HepG2 (cell line): ENCODE data around the gene BUB1B.

Experiments used
- CBX5 ChIP-seq: sonication (generic); formaldehyde crosslinking; IDR thresholded peaks from 2 replicates; pipeline ENCODE4 v1.4.0; 2020; ENCODE audit warnings: missing genetic modification reagents, borderline replicate concordance
- FIP1L1 ChIP-seq: fragments of 200-400 bp; formaldehyde crosslinking; IDR thresholded peaks from 2 replicates; pipeline ENCODE4 v1.6.1; 2018; ENCODE audit warnings: low read depth, mild to moderate bottlenecking, low read length, moderate library complexity, borderline replicate concordance; ENCODE audit not compliant: insufficient read depth
- NR1H2 ChIP-seq: sonication (generic); formaldehyde crosslinking; IDR thresholded peaks from 2 replicates; pipeline ENCODE4 v1.8.1; 2022; ENCODE audit warnings: low read depth, missing genetic modification reagents, borderline replicate concordance
- RAD21 ChIP-seq: fragments of 450-650 bp; formaldehyde crosslinking; IDR thresholded peaks from 2 replicates; pipeline ENCODE4 v1.5.0; 2020; ENCODE audit warnings: mild to moderate bottlenecking
- RAD51 ChIP-seq: fragments of 450-650 bp; IDR thresholded peaks from 2 replicates; pipeline ENCODE4 v1.6.1; 2016; ENCODE audit warnings: borderline replicate concordance
- ZNF253 ChIP-seq: sonication (generic); formaldehyde crosslinking; IDR thresholded peaks from 2 replicates; pipeline ENCODE4 v1.8.0; 2022; ENCODE audit warnings: mild to moderate bottlenecking, missing genetic modification reagents, borderline replicate concordance
- ZNF570 ChIP-seq: sonication (generic); formaldehyde crosslinking; IDR thresholded peaks from 2 replicates; pipeline ENCODE4 v1.4.0; 2020; ENCODE audit warnings: mild to moderate bottlenecking, missing genetic modification reagents, borderline replicate concordance
- TF ChIP-seq, protein P1 (sequence below): sonication (generic); formaldehyde crosslinking; IDR thresholded peaks from 2 replicates; pipeline ENCODE4 v1.4.0; 2020; ENCODE audit warnings: low read depth, mild to moderate bottlenecking, missing genetic modification reagents
- TF ChIP-seq, protein P2 (sequence below): sonication (generic); formaldehyde crosslinking; conservative IDR thresholded peaks from 2 replicates; pipeline ENCODE4 v1.8.0; 2022; ENCODE audit warnings: mild to moderate bottlenecking, moderate library complexity, missing genetic modification reagents
- TF ChIP-seq, protein P3 (sequence below): sonication (generic); formaldehyde crosslinking; IDR thresholded peaks from 2 replicates; pipeline ENCODE4 v1.5.0; 2020; ENCODE audit warnings: mild to moderate bottlenecking, missing genetic modification reagents, moderate library complexity
- TF ChIP-seq, protein P4 (sequence below): sonication (generic); formaldehyde crosslinking; conservative IDR thresholded peaks from 2 replicates; pipeline ENCODE4 v1.4.0; 2020; ENCODE audit warnings: mild to moderate bottlenecking, missing genetic modification reagents, moderate library complexity
- TF ChIP-seq, protein P5 (sequence below): IDR thresholded peaks from 2 replicates; pipeline ENCODE4 v1.6.1; 2016
- TF ChIP-seq, protein P6 (sequence below): sonication (generic); formaldehyde crosslinking; IDR thresholded peaks from 2 replicates; pipeline ENCODE4 v1.8.0; 2022; ENCODE audit warnings: missing genetic modification reagents, mild to moderate bottlenecking, moderate library complexity, borderline replicate concordance
- TF ChIP-seq, protein P7 (sequence below): sonication (generic); formaldehyde crosslinking; IDR thresholded peaks from 2 replicates; pipeline ENCODE4 v1.4.0; 2020; ENCODE audit warnings: missing genetic modification reagents

DNA sequence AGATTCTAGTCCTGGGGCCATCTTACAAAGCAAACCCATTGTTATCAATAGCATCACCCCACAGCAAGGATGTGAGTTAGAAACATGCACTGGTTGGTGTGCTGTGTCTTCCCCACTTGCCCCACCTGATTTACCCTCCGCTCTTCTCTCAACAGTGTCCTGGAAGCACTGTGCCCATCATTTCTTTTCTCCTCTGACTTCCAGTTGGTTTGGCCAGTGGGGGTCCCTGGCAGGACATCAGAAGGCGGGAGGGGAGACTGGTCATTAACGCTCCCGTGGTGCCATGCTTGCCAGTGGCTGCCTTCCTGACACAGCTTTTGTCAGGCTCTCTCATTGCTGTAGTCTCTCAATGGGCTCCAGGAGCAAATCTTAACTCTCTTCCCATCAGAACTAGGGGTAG is 11.5 kb upstream of the BUB1B start:
- TF ChIP-seq ZNF253 (CRISPR knock-in tag), result no peak
- TF ChIP-seq, protein P1, sequence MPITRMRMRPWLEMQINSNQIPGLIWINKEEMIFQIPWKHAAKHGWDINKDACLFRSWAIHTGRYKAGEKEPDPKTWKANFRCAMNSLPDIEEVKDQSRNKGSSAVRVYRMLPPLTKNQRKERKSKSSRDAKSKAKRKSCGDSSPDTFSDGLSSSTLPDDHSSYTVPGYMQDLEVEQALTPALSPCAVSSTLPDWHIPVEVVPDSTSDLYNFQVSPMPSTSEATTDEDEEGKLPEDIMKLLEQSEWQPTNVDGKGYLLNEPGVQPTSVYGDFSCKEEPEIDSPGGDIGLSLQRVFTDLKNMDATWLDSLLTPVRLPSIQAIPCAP, result no peak
- TF ChIP-seq RAD21 (CRISPR knock-in tag), result no peak
- no peak for TF ChIP-seq ZNF570 (CRISPR knock-in tag)
- TF ChIP-seq, protein P2, sequence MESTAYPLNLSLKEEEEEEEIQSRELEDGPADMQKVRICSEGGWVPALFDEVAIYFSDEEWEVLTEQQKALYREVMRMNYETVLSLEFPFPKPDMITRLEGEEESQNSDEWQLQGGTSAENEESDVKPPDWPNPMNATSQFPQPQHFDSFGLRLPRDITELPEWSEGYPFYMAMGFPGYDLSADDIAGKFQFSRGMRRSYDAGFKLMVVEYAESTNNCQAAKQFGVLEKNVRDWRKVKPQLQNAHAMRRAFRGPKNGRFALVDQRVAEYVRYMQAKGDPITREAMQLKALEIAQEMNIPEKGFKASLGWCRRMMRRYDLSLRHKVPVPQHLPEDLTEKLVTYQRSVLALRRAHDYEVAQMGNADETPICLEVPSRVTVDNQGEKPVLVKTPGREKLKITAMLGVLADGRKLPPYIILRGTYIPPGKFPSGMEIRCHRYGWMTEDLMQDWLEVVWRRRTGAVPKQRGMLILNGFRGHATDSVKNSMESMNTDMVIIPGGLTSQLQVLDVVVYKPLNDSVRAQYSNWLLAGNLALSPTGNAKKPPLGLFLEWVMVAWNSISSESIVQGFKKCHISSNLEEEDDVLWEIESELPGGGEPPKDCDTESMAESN (CRISPR knock-in tag), result no peak
- TF ChIP-seq, protein P3, sequence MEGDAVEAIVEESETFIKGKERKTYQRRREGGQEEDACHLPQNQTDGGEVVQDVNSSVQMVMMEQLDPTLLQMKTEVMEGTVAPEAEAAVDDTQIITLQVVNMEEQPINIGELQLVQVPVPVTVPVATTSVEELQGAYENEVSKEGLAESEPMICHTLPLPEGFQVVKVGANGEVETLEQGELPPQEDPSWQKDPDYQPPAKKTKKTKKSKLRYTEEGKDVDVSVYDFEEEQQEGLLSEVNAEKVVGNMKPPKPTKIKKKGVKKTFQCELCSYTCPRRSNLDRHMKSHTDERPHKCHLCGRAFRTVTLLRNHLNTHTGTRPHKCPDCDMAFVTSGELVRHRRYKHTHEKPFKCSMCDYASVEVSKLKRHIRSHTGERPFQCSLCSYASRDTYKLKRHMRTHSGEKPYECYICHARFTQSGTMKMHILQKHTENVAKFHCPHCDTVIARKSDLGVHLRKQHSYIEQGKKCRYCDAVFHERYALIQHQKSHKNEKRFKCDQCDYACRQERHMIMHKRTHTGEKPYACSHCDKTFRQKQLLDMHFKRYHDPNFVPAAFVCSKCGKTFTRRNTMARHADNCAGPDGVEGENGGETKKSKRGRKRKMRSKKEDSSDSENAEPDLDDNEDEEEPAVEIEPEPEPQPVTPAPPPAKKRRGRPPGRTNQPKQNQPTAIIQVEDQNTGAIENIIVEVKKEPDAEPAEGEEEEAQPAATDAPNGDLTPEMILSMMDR, result no peak
- TF ChIP-seq FIP1L1, result no peak
- TF ChIP-seq RAD51, result no peak
- TF ChIP-seq, protein P4, sequence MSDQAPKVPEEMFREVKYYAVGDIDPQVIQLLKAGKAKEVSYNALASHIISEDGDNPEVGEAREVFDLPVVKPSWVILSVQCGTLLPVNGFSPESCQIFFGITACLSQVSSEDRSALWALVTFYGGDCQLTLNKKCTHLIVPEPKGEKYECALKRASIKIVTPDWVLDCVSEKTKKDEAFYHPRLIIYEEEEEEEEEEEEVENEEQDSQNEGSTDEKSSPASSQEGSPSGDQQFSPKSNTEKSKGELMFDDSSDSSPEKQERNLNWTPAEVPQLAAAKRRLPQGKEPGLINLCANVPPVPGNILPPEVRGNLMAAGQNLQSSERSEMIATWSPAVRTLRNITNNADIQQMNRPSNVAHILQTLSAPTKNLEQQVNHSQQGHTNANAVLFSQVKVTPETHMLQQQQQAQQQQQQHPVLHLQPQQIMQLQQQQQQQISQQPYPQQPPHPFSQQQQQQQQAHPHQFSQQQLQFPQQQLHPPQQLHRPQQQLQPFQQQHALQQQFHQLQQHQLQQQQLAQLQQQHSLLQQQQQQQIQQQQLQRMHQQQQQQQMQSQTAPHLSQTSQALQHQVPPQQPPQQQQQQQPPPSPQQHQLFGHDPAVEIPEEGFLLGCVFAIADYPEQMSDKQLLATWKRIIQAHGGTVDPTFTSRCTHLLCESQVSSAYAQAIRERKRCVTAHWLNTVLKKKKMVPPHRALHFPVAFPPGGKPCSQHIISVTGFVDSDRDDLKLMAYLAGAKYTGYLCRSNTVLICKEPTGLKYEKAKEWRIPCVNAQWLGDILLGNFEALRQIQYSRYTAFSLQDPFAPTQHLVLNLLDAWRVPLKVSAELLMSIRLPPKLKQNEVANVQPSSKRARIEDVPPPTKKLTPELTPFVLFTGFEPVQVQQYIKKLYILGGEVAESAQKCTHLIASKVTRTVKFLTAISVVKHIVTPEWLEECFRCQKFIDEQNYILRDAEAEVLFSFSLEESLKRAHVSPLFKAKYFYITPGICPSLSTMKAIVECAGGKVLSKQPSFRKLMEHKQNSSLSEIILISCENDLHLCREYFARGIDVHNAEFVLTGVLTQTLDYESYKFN, result no peak
- TF ChIP-seq, protein P5, sequence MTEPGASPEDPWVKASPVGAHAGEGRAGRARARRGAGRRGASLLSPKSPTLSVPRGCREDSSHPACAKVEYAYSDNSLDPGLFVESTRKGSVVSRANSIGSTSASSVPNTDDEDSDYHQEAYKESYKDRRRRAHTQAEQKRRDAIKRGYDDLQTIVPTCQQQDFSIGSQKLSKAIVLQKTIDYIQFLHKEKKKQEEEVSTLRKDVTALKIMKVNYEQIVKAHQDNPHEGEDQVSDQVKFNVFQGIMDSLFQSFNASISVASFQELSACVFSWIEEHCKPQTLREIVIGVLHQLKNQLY (CRISPR knock-in tag), result no peak
- no peak for TF ChIP-seq NR1H2 (CRISPR knock-in tag)
- TF ChIP-seq CBX5 (CRISPR knock-in tag), result no peak
- TF ChIP-seq, protein P6, sequence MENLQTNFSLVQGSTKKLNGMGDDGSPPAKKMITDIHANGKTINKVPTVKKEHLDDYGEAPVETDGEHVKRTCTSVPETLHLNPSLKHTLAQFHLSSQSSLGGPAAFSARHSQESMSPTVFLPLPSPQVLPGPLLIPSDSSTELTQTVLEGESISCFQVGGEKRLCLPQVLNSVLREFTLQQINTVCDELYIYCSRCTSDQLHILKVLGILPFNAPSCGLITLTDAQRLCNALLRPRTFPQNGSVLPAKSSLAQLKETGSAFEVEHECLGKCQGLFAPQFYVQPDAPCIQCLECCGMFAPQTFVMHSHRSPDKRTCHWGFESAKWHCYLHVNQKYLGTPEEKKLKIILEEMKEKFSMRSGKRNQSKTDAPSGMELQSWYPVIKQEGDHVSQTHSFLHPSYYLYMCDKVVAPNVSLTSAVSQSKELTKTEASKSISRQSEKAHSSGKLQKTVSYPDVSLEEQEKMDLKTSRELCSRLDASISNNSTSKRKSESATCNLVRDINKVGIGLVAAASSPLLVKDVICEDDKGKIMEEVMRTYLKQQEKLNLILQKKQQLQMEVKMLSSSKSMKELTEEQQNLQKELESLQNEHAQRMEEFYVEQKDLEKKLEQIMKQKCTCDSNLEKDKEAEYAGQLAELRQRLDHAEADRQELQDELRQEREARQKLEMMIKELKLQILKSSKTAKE (CRISPR knock-in tag), result no peak
- TF ChIP-seq, protein P7, sequence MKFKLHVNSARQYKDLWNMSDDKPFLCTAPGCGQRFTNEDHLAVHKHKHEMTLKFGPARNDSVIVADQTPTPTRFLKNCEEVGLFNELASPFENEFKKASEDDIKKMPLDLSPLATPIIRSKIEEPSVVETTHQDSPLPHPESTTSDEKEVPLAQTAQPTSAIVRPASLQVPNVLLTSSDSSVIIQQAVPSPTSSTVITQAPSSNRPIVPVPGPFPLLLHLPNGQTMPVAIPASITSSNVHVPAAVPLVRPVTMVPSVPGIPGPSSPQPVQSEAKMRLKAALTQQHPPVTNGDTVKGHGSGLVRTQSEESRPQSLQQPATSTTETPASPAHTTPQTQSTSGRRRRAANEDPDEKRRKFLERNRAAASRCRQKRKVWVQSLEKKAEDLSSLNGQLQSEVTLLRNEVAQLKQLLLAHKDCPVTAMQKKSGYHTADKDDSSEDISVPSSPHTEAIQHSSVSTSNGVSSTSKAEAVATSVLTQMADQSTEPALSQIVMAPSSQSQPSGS (CRISPR knock-in tag), result no peak
